ENCODE measurements around the gene STEAP2. TPM values are rescaled to one million over a fixed set of nuclear protein-coding genes. Genes with fewer than 3 reads are reported as not detected.

Gene STEAP2
- total and polyA plus RNA-seq, 2 donors (not counting 3 experiments of a cell fraction or from before 2014, with no cell fraction given): 4.2 to 4.6 TPM

DNA sequence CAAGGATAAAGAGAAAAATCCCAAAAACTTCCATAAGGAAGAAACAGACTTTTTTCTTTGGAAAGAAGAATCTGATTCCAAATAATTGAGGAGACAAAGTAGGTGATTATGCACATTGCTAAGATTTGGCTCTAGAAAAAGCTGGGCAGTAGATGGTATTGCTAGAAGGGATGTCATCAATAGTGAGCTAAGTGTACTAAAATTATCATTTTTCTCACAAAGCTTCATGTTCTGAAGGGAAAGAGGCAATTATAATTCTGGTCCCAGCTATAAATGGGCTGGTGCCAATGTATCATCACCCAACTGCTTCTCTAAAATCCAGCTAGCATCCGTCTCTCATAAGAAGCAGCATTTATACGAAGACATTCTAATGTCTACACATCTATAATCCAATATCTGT is 33.4 kb upstream of the STEAP2 start:
- DNase-seq (ENCODE audit: low read depth, low spot score) (no peak), FAIRE-seq (no peak)
- intact Hi-C loops (cut with micrococcal nuclease) (loop anchor here (2.0 kb wide), 2 partner anchors 67 to 419 kb away; partner anchors contain the start of genes CDK14 and CFAP69), dilution Hi-C loops (cut with MboI; ENCODE audit: extremely low pct_ligation_motif_present, low sequenced_read_pairs) (no loop called here)
- H3K9me1 ChIP-seq (replicated peaks; ENCODE audit: control insufficient read depth, extremely low read depth, insufficient read depth, low read length): no peaks in the 10 kb centered on the region
- H3K27me3 ChIP-seq (ENCODE audit: control insufficient read depth in 2 of 2, insufficient read depth in 2 of 2, low read length in 2 of 2): no peaks in the 10 kb centered on the region
- no peaks in the 10 kb centered on the region for H3K79me2 ChIP-seq (ENCODE audit: control insufficient read depth, insufficient read depth, low read length)
- H3K4me3 ChIP-seq (replicated peaks in 1 of 3; ENCODE audit: insufficient read depth in 1 of 3, low read depth in 1 of 3, low read length in 3 of 3): no peak overlapping the region
- TF ChIP-seq FOS (IDR thresholded peaks at IDR 0.05; ENCODE audit: borderline replicate concordance, insufficient read depth, low read length): no peak
- TF ChIP-seq, protein P1, sequence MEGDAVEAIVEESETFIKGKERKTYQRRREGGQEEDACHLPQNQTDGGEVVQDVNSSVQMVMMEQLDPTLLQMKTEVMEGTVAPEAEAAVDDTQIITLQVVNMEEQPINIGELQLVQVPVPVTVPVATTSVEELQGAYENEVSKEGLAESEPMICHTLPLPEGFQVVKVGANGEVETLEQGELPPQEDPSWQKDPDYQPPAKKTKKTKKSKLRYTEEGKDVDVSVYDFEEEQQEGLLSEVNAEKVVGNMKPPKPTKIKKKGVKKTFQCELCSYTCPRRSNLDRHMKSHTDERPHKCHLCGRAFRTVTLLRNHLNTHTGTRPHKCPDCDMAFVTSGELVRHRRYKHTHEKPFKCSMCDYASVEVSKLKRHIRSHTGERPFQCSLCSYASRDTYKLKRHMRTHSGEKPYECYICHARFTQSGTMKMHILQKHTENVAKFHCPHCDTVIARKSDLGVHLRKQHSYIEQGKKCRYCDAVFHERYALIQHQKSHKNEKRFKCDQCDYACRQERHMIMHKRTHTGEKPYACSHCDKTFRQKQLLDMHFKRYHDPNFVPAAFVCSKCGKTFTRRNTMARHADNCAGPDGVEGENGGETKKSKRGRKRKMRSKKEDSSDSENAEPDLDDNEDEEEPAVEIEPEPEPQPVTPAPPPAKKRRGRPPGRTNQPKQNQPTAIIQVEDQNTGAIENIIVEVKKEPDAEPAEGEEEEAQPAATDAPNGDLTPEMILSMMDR (IDR thresholded peaks at IDR 0.05; ENCODE audit: extremely low read depth in 1 of 2, insufficient read depth in 1 of 2, low read depth in 1 of 2, low read length in 2 of 2): no peak
- H2AFZ ChIP-seq (ENCODE audit: low read depth, low read length): no peak overlapping the region
- H3K4me1 ChIP-seq (ENCODE audit: control insufficient read depth, extremely low read depth, insufficient read depth, low read length): peaks cover 39% of the 10 kb centered on the region
- BruUV-seq (replicated peaks): no TSS peak
- peak overlapping the region; percentile 93 for H3K27ac ChIP-seq (ENCODE audit: insufficient read depth, low read depth, low read length)
- no peaks in the 10 kb centered on the region for H4K20me1 ChIP-seq (replicated peaks; ENCODE audit: control insufficient read depth, extremely low read depth, insufficient read depth, low read length)
- ChIA-PET POLR2A (interaction anchor here (1.2 to 1.4 kb wide), 2 partner anchors 24 to 34 kb away, joined by 3 to 5 read pairs; partner anchors contain the start of genes STEAP1 and STEAP2), CTCF (interaction anchor here (0.9 to 3.1 kb wide), 8 partner anchors 10 to 250 kb away, joined by 3 to 20 read pairs (median 5); partner anchors contain the start of genes STEAP1 and STEAP2)
- no peaks in the 10 kb centered on the region for H3K36me3 ChIP-seq (ENCODE audit: control insufficient read depth in 2 of 2, extremely low read depth in 1 of 2, insufficient read depth in 2 of 2, low read length in 2 of 2)
- peak overlapping the region; percentile 85 for H3K4me2 ChIP-seq (ENCODE audit: insufficient read depth, low read length)
- H3K9me3 ChIP-seq (replicated peaks; ENCODE audit: control insufficient read depth, insufficient read depth, low read length): no peaks in the 10 kb centered on the region
- peak overlapping the region; percentile 74 for H3K9ac ChIP-seq (replicated peaks; ENCODE audit: extremely low read depth, insufficient read depth, low read length)

DNA sequence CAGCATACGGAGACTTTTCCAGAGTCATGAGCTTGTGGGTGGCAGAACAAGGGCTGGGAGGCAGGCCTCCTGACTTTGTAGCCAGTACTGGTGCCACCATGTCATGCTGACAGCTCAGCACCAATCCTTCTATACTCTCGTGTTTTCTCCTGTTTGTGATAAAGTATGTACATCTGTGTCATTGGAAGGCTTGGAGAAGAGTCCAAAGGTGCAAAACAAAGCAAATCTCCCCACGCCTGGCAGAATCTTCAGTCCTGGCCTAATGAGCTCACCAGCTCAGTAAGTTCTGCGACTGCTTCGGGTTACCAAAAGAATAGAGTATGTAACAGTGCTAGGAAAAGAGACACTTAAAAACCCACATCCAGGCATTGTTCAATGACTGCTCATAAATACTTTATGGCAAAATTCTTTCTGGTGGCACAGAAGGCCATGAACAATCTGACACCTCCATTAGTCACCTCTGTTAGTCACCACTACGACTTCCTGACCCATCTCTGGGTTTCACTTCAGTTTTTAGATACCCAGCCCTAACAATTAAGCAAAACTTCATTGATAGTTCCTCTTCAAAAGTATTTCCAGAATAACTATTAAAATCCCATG is 32.8 kb upstream of the STEAP2 start:
- Histone ChIP-seq H3K9me3 (replicated peaks; ENCODE audit: control insufficient read depth, insufficient read depth, low read length) (no peaks in the 10 kb centered on the region), H3K9me1 (replicated peaks; ENCODE audit: control insufficient read depth, extremely low read depth, insufficient read depth, low read length) (no peaks in the 10 kb centered on the region), H3K27me3 (ENCODE audit: control insufficient read depth in 2 of 2, insufficient read depth in 2 of 2, low read length in 2 of 2) (no peaks in the 10 kb centered on the region), H3K4me3 (replicated peaks in 1 of 3; ENCODE audit: insufficient read depth in 1 of 3, low read depth in 1 of 3, low read length in 3 of 3) (peak overlapping the region in 1 of 3 experiments; percentile 5), H4K20me1 (replicated peaks; ENCODE audit: control insufficient read depth, extremely low read depth, insufficient read depth, low read length) (no peaks in the 10 kb centered on the region), H3K4me2 (ENCODE audit: insufficient read depth, low read length) (peak overlapping the region; percentile 85), H2AFZ (ENCODE audit: low read depth, low read length) (peak overlapping the region; percentile 78), H3K27ac (ENCODE audit: insufficient read depth, low read depth, low read length) (peak overlapping the region; percentile 93), H3K36me3 (ENCODE audit: control insufficient read depth in 2 of 2, extremely low read depth in 1 of 2, insufficient read depth in 2 of 2, low read length in 2 of 2) (no peaks in the 10 kb centered on the region), H3K9ac (replicated peaks; ENCODE audit: extremely low read depth, insufficient read depth, low read length) (peak overlapping the region; percentile 74), H3K79me2 (ENCODE audit: control insufficient read depth, insufficient read depth, low read length) (no peaks in the 10 kb centered on the region), H3K4me1 (ENCODE audit: control insufficient read depth, extremely low read depth, insufficient read depth, low read length) (peaks cover 36% of the 10 kb centered on the region)
- TSS peak; percentile 95 for BruUV-seq (replicated peaks)
- CTCF ChIA-PET: interaction anchor here (0.9 to 3.1 kb wide), 8 partner anchors 9 to 249 kb away, joined by 3 to 20 read pairs (median 5); partner anchors contain the start of genes STEAP1 and STEAP2
- dilution Hi-C loops (cut with MboI; ENCODE audit: extremely low pct_ligation_motif_present, low sequenced_read_pairs): no loop called here
- DNase-seq (ENCODE audit: low read depth, low spot score): peak; percentile 85
- peak; percentile 90 for FAIRE-seq
- intact Hi-C loops (cut with micrococcal nuclease): loop anchor here (1.0 to 2.0 kb wide), 4 partner anchors 24 to 418 kb away; partner anchors contain the start of genes CDK14, CFAP69, STEAP1 and STEAP2
- POLR2A ChIA-PET: interaction anchor here (1.2 to 1.4 kb wide), 2 partner anchors 25 to 33 kb away, joined by 3 to 5 read pairs; partner anchors contain the start of genes STEAP1 and STEAP2
- TF ChIP-seq MYC (IDR thresholded peaks at IDR 0.05; ENCODE audit: low read depth, low read length) (no peak), POLR2A (IDR thresholded peaks at IDR 0.05; ENCODE audit: low read depth, low read length) (no peak), GATA2 (IDR thresholded peaks at IDR 0.05; ENCODE audit: insufficient read depth, insufficient read length, low read depth, low read length) (peak; percentile 68), FOS (IDR thresholded peaks at IDR 0.05; ENCODE audit: borderline replicate concordance, insufficient read depth, low read length) (peak; percentile 96), EZH2 (IDR thresholded peaks at IDR 0.05; ENCODE audit: borderline replicate concordance, low read depth, low read length, severe bottlenecking) (no peak), POLR2AphosphoS5 (IDR thresholded peaks at IDR 0.05; ENCODE audit: insufficient read depth, low read depth, low read length) (peak; percentile 60), MAX (IDR thresholded peaks at IDR 0.05; ENCODE audit: insufficient read depth, insufficient read length) (no peak), JUN (IDR thresholded peaks at IDR 0.05; ENCODE audit: borderline replicate concordance, insufficient read depth, insufficient read length, low read depth) (peak; percentile 94)
- TF ChIP-seq, protein P1 (IDR thresholded peaks at IDR 0.05; ENCODE audit: extremely low read depth in 1 of 2, insufficient read depth in 1 of 2, low read depth in 1 of 2, low read length in 2 of 2): no peak
